IMR-90 (cell line): ENCODE data around the gene MIER2. TPM values are rescaled to one million over a fixed set of nuclear protein-coding genes. Genes with fewer than 3 reads are reported as not detected.

ENCODE experiments used
- ATAC-seq: fragments of 200-7000 bp; cut with Tn5 transposase; 2 replicates; pipeline ENCODE4 v1.9.1; 2020; ENCODE audit warnings: low read depth, mild to moderate bottlenecking, moderate library complexity
- BruUV-seq: library from RNA; stranded (reverse); fragments of 400-500 nt; replicated peaks from 2 replicates; lab custom pipeline; 2021; lab: Mats Ljungman, UMichigan
- CTCF ChIA-PET: fragments of 300-600 bp; formaldehyde crosslinking; extraction: SDS; loops from one replicate; lab custom pipeline; 2021; ENCODE audit warnings: antibody characterized with exemption; lab: Yijun Ruan, JAX
- POLR2A ChIA-PET: fragments of 300-600 bp; sonication (Branson Sonifier 250); formaldehyde crosslinking; loops from one replicate; lab custom pipeline; 2022; ENCODE audit warnings: antibody characterized with exemption; ENCODE audit not compliant: unreplicated experiment; lab: Charles Lee
- DNase-seq: peaks from one replicate; pipeline ENCODE4 v3.0.0; 2013
- H2AFZ ChIP-seq: replicated peaks from 2 replicates; pipeline ENCODE3; 2013; ENCODE audit warnings: low read length, mild to moderate bottlenecking; ENCODE audit not compliant: poor library complexity
- H2AK5ac ChIP-seq: 2 replicates; pipeline ENCODE4 v1.6.1; 2013; ENCODE audit warnings: low read depth, low read length, inconsistent platforms
- H2AK9ac ChIP-seq: replicated peaks from 2 replicates; pipeline ENCODE3; 2013; ENCODE audit warnings: mild to moderate bottlenecking, low read depth, low read length, moderate library complexity; ENCODE audit not compliant: poor library complexity
- H2BK120ac ChIP-seq: 2 replicates; pipeline ENCODE4 v1.6.1; 2013; ENCODE audit warnings: low read depth, low read length, inconsistent platforms
- H2BK15ac ChIP-seq: 3 replicates; pipeline ENCODE4 v1.6.1; 2013; ENCODE audit warnings: low read depth, low read length, inconsistent platforms
- H2BK20ac ChIP-seq: 2 replicates; pipeline ENCODE4 v1.6.1; 2013; ENCODE audit warnings: low read depth, mild to moderate bottlenecking, inconsistent platforms, low read length, moderate library complexity
- H2BK5ac ChIP-seq: 2 replicates; pipeline ENCODE4 v1.6.1; 2013; ENCODE audit warnings: mild to moderate bottlenecking, low read depth, low read length, inconsistent platforms; ENCODE audit not compliant: poor library complexity, severe bottlenecking
- H3K14ac ChIP-seq: replicated peaks from 2 replicates; pipeline ENCODE4 v1.6.1; 2013; ENCODE audit warnings: low read depth, low read length, inconsistent platforms
- H3K18ac ChIP-seq: 2 replicates; pipeline ENCODE4 v1.6.1; 2013; ENCODE audit warnings: low read depth, low read length, control low read depth
- H3K23ac ChIP-seq: 2 replicates; pipeline ENCODE4 v1.6.1; 2013; ENCODE audit warnings: low read depth, low read length, inconsistent platforms
- H3K27ac ChIP-seq: 2 replicates; pipeline ENCODE4 v1.5.1; 2013; ENCODE audit warnings: mild to moderate bottlenecking, control low read depth, low read length; ENCODE audit not compliant: insufficient read depth
- H3K27me3 ChIP-seq: 2 replicates; pipeline ENCODE4 v1.6.1; 2013; ENCODE audit warnings: low read length; ENCODE audit not compliant: control insufficient read depth, insufficient read depth
- H3K36me3 ChIP-seq: 2 replicates; pipeline ENCODE4 v1.6.1; 2013; ENCODE audit warnings: low read length, mixed read lengths; ENCODE audit not compliant: control insufficient read depth, insufficient read depth
- H3K4ac ChIP-seq: 2 replicates; pipeline ENCODE4 v1.6.1; 2013; ENCODE audit warnings: low read depth, low read length, inconsistent platforms
- H3K4me1 ChIP-seq: 2 replicates; pipeline ENCODE4 v1.6.1; 2013; ENCODE audit warnings: low read length, mixed read lengths; ENCODE audit not compliant: control insufficient read depth, insufficient read depth
- H3K4me2 ChIP-seq: 2 replicates; pipeline ENCODE4 v1.6.1; 2013; ENCODE audit warnings: low read depth, mild to moderate bottlenecking, control low read depth, low read length, moderate library complexity
- H3K4me3 ChIP-seq: 2 replicates; pipeline ENCODE4 v1.5.1; 2013; ENCODE audit warnings: low read depth, mild to moderate bottlenecking, control low read depth, low read length, moderate library complexity; ENCODE audit not compliant: insufficient read depth
- H3K56ac ChIP-seq: 2 replicates; pipeline ENCODE4 v1.6.1; 2013; ENCODE audit warnings: low read length, inconsistent platforms; ENCODE audit not compliant: insufficient read depth; ENCODE audit errors: extremely low read depth
- H3K79me1 ChIP-seq, 2 experiments: 2 replicates each; pipeline ENCODE4 v1.6.1; 2013; ENCODE audit warnings: low read length in 2 of 2, inconsistent platforms in 1 of 2, low read depth in 1 of 2
- H3K9ac ChIP-seq: 2 replicates; pipeline ENCODE4 v1.6.1; 2013; ENCODE audit warnings: low read depth, low read length, control low read depth
- H3K9me1 ChIP-seq: 2 replicates; pipeline ENCODE4 v1.6.1; 2013; ENCODE audit warnings: low read length, inconsistent platforms; ENCODE audit not compliant: insufficient read depth
- H3K9me3 ChIP-seq: 2 replicates; pipeline ENCODE4 v1.6.1; 2013; ENCODE audit warnings: low read length; ENCODE audit not compliant: control insufficient read depth, insufficient read depth
- H4K20me1 ChIP-seq: 2 replicates; pipeline ENCODE4 v1.6.1; 2013; ENCODE audit warnings: low read length, inconsistent platforms; ENCODE audit not compliant: insufficient read depth
- H4K5ac ChIP-seq: 2 replicates; pipeline ENCODE4 v1.6.1; 2013; ENCODE audit warnings: mild to moderate bottlenecking, low read depth, low read length, control low read depth
- H4K8ac ChIP-seq, 2 experiments: 2 replicates each; pipeline ENCODE4 v1.6.1; 2013; ENCODE audit warnings: low read depth in 2 of 2, low read length in 2 of 2, control low read depth in 1 of 2, inconsistent platforms in 1 of 2
- H4K91ac ChIP-seq: 2 replicates; pipeline ENCODE4 v1.6.1; 2013; ENCODE audit warnings: low read depth, low read length, inconsistent platforms; ENCODE audit not compliant: insufficient read depth
- CEBPB ChIP-seq: IDR thresholded peaks from 2 replicates; pipeline ENCODE4 v1.6.1; 2012; ENCODE audit warnings: low read depth, low read length, improper control_type of control experiment
- FOS ChIP-seq: fragments of 150-350 bp; IDR thresholded peaks from 2 replicates; pipeline ENCODE4 v1.6.1; 2016; ENCODE audit warnings: low read depth, low read length
- MXI1 ChIP-seq: IDR thresholded peaks from 2 replicates; pipeline ENCODE4 v1.6.1; 2012; ENCODE audit warnings: low read depth, mild to moderate bottlenecking, low read length, moderate library complexity, borderline replicate concordance
- NFE2L2 ChIP-seq: fragments of 150-350 bp; IDR thresholded peaks from 2 replicates; pipeline ENCODE4 v1.6.1; 2016; ENCODE audit warnings: low read depth, mild to moderate bottlenecking, low read length
- POLR2A ChIP-seq: IDR thresholded peaks from 2 replicates; pipeline ENCODE4 v1.6.1; 2012; ENCODE audit warnings: mild to moderate bottlenecking, low read depth, low read length
- RAD21 ChIP-seq: IDR thresholded peaks from 2 replicates; pipeline ENCODE4 v1.6.1; 2012; ENCODE audit warnings: low read length, improper control_type of control experiment
- RFX5 ChIP-seq: IDR thresholded peaks from 2 replicates; pipeline ENCODE4 v1.8.0; 2012; ENCODE audit warnings: low read depth, mild to moderate bottlenecking, low read length, moderate library complexity
- WGBS, 2 experiments: methylation state at CpG; one replicate each; pipeline versions ENCODE4 v1.1.5 to v1.1.7; 2013; ENCODE audit warnings: missing lambda C conversion rate in 2 of 2; ENCODE audit not compliant: insufficient read length in 1 of 2; ENCODE audit errors: extremely low coverage in 2 of 2; 5-methylcytosine and 5-hydroxymethylcytosine counted together
- dilution Hi-C: fragments of 300-500 bp; cut with HindIII; formaldehyde crosslinking; loops from one replicate; pipeline ENCODE4 v1.14.3; 2018; ENCODE audit warnings: low sequenced_read_pairs; ENCODE audit not compliant: unreplicated experiment
- in situ Hi-C: fragments of 300-500 bp; cut with MboI; formaldehyde crosslinking; loops from 3 replicates; pipeline ENCODE4 v1.14.3; 2019; ENCODE audit warnings: low sequenced_read_pairs, inconsistent platforms, mixed read lengths
- intact Hi-C: fragments of 100-400 bp; cut with micrococcal nuclease; formaldehyde crosslinking; loops from 2 replicates; pipeline ENCODE4 v1.10.0; 2022
- polyA plus RNA-seq, 3 experiments: library from polyadenylated mRNA; depleted of rRNA; stranded (reverse); fragments of >200 nt; gene quantifications; 2 replicates each; pipeline ENCODE4 v1.2.3, GENCODE V29; 2012; ENCODE audit warnings: low replicate concordance in 1 of 3
- total RNA-seq: library from RNA; depleted of rRNA; stranded (reverse); fragments of >200 nt; gene quantifications from 2 replicates; pipeline ENCODE4 v1.2.3, GENCODE V29; 2012
- TF ChIP-seq, protein P1 (sequence below): fragments of 150-350 bp; IDR thresholded peaks from 2 replicates; pipeline ENCODE4 v1.6.1; 2016; ENCODE audit warnings: low read depth, mild to moderate bottlenecking, low read length, moderate library complexity, borderline replicate concordance
- TF ChIP-seq, protein P2 (sequence below): fragments of 150-350 bp; IDR thresholded peaks from 2 replicates; pipeline ENCODE4 v1.6.1; 2017; ENCODE audit warnings: mild to moderate bottlenecking, antibody characterized with exemption, low read length, low read depth

Gene MIER2
- total and polyA plus RNA-seq, 2 of the 4 experiments (the other 2 are of a cell fraction) = 28.0 to 28.4 TPM

DNA sequence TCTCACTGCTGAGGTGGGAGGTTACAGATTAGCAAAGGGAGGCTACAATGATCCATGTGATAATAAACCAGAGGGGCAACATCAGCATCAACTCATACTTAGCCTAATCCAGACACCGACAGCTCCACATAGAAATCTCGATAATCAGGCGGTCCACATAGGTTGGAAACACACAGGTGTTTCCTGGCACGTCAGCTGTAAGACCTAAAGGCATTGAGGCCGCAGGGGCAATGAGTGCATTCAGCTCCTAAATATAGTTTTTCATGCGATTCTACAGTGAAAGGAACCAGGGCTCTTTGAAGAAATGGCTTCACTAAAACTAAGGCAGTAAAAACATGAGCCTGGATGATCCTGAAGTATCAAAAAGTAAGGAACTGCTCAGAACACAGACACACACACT, 72.7 kb downstream of the MIER2 start:
- TF ChIP-seq RFX5 (no peak), NFE2L2 (no peak), CEBPB (no peak), POLR2A (no peak), FOS (no peak), RAD21 (no peak), MXI1 (no peak)
- TF ChIP-seq, protein P1, sequence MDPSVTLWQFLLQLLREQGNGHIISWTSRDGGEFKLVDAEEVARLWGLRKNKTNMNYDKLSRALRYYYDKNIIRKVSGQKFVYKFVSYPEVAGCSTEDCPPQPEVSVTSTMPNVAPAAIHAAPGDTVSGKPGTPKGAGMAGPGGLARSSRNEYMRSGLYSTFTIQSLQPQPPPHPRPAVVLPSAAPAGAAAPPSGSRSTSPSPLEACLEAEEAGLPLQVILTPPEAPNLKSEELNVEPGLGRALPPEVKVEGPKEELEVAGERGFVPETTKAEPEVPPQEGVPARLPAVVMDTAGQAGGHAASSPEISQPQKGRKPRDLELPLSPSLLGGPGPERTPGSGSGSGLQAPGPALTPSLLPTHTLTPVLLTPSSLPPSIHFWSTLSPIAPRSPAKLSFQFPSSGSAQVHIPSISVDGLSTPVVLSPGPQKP = no peak
- TF ChIP-seq, protein P2, sequence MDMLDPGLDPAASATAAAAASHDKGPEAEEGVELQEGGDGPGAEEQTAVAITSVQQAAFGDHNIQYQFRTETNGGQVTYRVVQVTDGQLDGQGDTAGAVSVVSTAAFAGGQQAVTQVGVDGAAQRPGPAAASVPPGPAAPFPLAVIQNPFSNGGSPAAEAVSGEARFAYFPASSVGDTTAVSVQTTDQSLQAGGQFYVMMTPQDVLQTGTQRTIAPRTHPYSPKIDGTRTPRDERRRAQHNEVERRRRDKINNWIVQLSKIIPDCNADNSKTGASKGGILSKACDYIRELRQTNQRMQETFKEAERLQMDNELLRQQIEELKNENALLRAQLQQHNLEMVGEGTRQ = no peak
- Histone ChIP-seq H3K36me3 (no peaks in the 10 kb centered on the region), H3K79me1 (no peaks in the 10 kb centered on the region), H3K4me3 (no peak overlapping the region), H2AFZ (no peak overlapping the region), H2AK5ac (no peak overlapping the region), H4K5ac (no peak overlapping the region), H3K9ac (no peak overlapping the region), H2AK9ac (no peak overlapping the region), H4K8ac (no peak overlapping the region), H3K56ac (no peak overlapping the region), H3K9me3 (no peaks in the 10 kb centered on the region), H3K18ac (no peak overlapping the region), H3K4ac (no peak overlapping the region), H3K27ac (no peak overlapping the region), H2BK120ac (no peak overlapping the region), H3K4me2 (no peak overlapping the region), H2BK5ac (no peak overlapping the region), H3K14ac (no peak overlapping the region), H3K9me1 (no peaks in the 10 kb centered on the region), H2BK15ac (no peak overlapping the region), H3K23ac (no peak overlapping the region), H3K4me1 (no peaks in the 10 kb centered on the region), H3K27me3 (peaks cover 8% of the 10 kb centered on the region), H2BK20ac (no peak overlapping the region), H4K91ac (no peak overlapping the region), H4K20me1 (no peaks in the 10 kb centered on the region)
- 83% methylated on average over 5 of the region's 6 CpGs; no CpG with 5 or more reads in 1 of the 2 experiments for WGBS, 2 experiments
- ATAC-seq (no peak), DNase-seq (no peak)
- no TSS peak for BruUV-seq
- ChIA-PET CTCF (no interaction called here), POLR2A (interaction anchor here (0.6 kb wide), 1 partner anchor 252 kb away, joined by 6 read pairs; no protein-coding TSS in a partner anchor)
- in situ Hi-C loops (no loop called here), dilution Hi-C loops (no loop called here), intact Hi-C loops (no loop called here)
